ENCODE data around the gene MAGEC2. TPM values are rescaled to one million over a fixed set of nuclear protein-coding genes. Genes with fewer than 3 reads are reported as not detected.

Gene MAGEC2
- total and polyA plus RNA-seq, 7 donors: not detected

DNA sequence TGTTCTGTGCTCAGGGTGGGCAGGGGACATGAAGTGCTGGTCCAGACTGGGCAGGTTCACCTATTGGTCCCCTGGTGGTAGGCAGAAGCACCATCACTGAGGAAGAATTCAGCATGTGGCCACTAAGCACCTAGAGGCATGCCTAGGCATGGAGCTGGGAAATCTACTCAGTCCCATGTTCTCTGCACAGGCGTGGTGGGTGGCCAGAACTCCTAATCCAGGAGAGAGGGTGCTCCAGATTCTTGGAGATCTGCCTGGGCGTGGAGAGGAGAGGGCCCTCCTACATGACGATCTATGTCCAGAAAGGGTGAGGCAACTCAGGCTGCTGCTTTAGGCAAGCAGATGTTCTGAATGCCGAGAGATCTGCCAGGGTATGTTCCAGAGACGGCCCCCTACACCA, 44.6 kb upstream of the MAGEC2 start:
- no peak for DNase-seq
- intact Hi-C loops (cut with DNase I): no loop called here
- TF ChIP-seq, protein P1, sequence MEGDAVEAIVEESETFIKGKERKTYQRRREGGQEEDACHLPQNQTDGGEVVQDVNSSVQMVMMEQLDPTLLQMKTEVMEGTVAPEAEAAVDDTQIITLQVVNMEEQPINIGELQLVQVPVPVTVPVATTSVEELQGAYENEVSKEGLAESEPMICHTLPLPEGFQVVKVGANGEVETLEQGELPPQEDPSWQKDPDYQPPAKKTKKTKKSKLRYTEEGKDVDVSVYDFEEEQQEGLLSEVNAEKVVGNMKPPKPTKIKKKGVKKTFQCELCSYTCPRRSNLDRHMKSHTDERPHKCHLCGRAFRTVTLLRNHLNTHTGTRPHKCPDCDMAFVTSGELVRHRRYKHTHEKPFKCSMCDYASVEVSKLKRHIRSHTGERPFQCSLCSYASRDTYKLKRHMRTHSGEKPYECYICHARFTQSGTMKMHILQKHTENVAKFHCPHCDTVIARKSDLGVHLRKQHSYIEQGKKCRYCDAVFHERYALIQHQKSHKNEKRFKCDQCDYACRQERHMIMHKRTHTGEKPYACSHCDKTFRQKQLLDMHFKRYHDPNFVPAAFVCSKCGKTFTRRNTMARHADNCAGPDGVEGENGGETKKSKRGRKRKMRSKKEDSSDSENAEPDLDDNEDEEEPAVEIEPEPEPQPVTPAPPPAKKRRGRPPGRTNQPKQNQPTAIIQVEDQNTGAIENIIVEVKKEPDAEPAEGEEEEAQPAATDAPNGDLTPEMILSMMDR (IDR thresholded peaks at IDR 0.05): no peak
- TF ChIP-seq POLR2AphosphoS5 (IDR thresholded peaks at IDR 0.05): no peak
- no peak for TF ChIP-seq EP300 (IDR thresholded peaks at IDR 0.05)
- no peak for TF ChIP-seq POLR2A (IDR thresholded peaks at IDR 0.05)
- WGBS, 2 donors: 39 to 78% methylated on average over 5 of the region's 5 CpGs
- Histone ChIP-seq H3K4me3 (no peak overlapping the region), H3K27me3 (no peaks in the 10 kb centered on the region), H3K27ac (no peak overlapping the region), H3K9me3 (no peaks in the 10 kb centered on the region), H3K4me1 (no peaks in the 10 kb centered on the region), H3K36me3 (no peaks in the 10 kb centered on the region)

DNA sequence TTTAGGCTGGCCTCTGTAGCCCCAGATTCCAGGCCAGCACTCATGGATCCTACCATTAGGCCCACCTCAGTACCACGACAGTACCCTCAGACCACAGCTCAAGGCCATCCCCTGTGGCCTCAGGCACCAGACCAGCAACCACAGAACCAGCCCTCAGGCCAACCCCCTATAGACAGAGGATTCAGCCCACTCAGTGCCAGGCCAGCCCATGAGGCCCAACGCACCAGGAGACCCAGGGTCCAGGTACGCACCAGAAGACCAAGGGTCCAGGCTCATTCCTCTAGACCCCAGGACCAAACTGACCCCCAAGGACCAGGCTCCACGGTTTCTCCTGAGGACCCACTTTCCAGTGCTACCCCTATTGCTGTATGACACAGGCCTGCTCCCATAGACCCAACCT, 39.5 kb upstream of the MAGEC2 start:
- no peaks in the 10 kb centered on the region for H3K36me3 ChIP-seq
- H3K4me3 ChIP-seq: no peak overlapping the region
- no peak overlapping the region for H3K27ac ChIP-seq
- H3K9me3 ChIP-seq: no peaks in the 10 kb centered on the region
- intact Hi-C loops (cut with DNase I): no loop called here
- DNase-seq: no peak
- WGBS, 2 donors: 69 to 75% methylated on average over 4 of the region's 4 CpGs
- H3K4me1 ChIP-seq: no peaks in the 10 kb centered on the region
- no peaks in the 10 kb centered on the region for H3K27me3 ChIP-seq
- TF ChIP-seq EP300 (IDR thresholded peaks at IDR 0.05): no peak
- TF ChIP-seq POLR2A (IDR thresholded peaks at IDR 0.05): no peak
- TF ChIP-seq POLR2AphosphoS5 (IDR thresholded peaks at IDR 0.05): no peak
- TF ChIP-seq, protein P1 (IDR thresholded peaks at IDR 0.05): no peak

DNA sequence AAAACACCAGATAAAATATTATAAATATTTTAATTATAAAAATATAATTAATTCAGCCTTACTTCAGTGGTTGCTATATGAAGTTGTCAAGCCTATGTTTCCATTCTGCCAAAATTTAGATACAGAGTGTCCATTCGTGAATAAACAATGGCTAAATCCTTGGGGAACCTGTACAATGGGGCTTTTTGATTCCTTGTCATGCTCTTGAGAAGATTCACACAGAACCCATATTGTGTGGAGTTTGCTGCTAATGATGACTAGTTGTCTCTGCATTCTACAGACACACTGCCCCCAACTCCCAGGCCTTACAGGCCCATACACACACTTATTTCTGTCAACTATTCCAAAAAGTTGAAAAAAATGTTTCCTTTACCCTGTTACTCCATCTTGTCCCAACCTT, 33.4 kb upstream of the MAGEC2 start:
- no peak overlapping the region for H3K4me3 ChIP-seq
- H3K27me3 ChIP-seq: no peaks in the 10 kb centered on the region
- 82 to 93% methylated on average over 1 of the region's 1 CpG for WGBS, 2 donors
- no peaks in the 10 kb centered on the region for H3K4me1 ChIP-seq
- no peak overlapping the region for H3K27ac ChIP-seq
- no peak for DNase-seq
- TF ChIP-seq, protein P1 (IDR thresholded peaks at IDR 0.05): no peak
- no peak for TF ChIP-seq POLR2A (IDR thresholded peaks at IDR 0.05)
- TF ChIP-seq POLR2AphosphoS5 (IDR thresholded peaks at IDR 0.05): no peak
- TF ChIP-seq EP300 (IDR thresholded peaks at IDR 0.05): no peak
- intact Hi-C loops (cut with DNase I): no loop called here
- H3K9me3 ChIP-seq: no peaks in the 10 kb centered on the region
- H3K36me3 ChIP-seq: no peaks in the 10 kb centered on the region

DNA sequence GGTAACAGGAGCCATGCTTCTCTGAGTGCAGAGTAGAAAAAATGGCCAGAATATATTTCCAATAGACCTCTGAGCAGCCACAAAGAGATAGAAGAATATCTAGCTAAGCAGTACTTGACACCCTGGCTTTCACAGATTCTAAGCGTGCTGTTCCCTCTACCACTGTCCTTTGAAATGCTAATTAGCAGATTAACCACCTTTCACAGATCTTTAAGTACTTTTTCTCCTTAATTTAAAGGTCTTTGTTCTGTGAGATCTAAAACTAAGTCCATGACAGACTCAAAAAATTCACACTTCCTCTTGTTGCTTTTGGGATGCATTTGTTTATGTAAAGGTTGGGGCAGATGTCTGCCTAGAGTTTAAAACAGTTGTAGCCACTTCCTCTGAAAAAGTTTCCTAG, 28.3 kb upstream of the MAGEC2 start:
- 57 to 72% methylated on average over 1 of the region's 1 CpG for WGBS, 2 donors
- Histone ChIP-seq H3K4me3 (no peak overlapping the region), H3K27me3 (no peaks in the 10 kb centered on the region), H3K36me3 (no peaks in the 10 kb centered on the region), H3K4me1 (no peaks in the 10 kb centered on the region), H3K9me3 (no peaks in the 10 kb centered on the region), H3K27ac (no peak overlapping the region)
- intact Hi-C loops (cut with DNase I): no loop called here
- no peak for DNase-seq
- TF ChIP-seq, protein P1 (IDR thresholded peaks at IDR 0.05): no peak
- TF ChIP-seq POLR2A (IDR thresholded peaks at IDR 0.05) (no peak), POLR2AphosphoS5 (IDR thresholded peaks at IDR 0.05) (no peak), EP300 (IDR thresholded peaks at IDR 0.05) (no peak)

DNA sequence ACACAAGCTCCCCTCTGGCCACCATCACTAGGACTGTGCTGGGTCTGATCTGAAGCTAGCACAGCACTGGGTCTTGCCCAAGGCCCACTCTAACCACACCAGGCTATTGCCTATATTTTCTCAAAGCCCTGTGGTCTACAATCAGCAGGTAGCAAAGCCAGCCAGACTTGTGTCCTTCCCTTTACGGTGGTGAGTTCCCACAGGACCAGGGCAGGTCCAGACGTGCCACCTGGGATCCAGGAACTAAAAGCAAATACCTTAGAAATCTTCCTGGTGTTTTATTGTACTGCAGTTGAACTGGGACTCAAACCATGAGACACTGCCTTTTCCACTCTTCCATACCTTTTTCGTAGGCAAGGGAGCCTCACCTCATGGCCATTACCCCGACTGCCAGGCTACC, 9.0 kb upstream of the MAGEC2 start:
- no peak overlapping the region for H3K4me3 ChIP-seq
- H3K27ac ChIP-seq: no peak overlapping the region
- H3K4me1 ChIP-seq: no peaks in the 10 kb centered on the region
- WGBS, 2 donors: 76 to 89% methylated on average over 4 of the region's 4 CpGs
- intact Hi-C loops (cut with DNase I): no loop called here
- H3K9me3 ChIP-seq: no peaks in the 10 kb centered on the region
- no peak for DNase-seq
- TF ChIP-seq EP300 (IDR thresholded peaks at IDR 0.05) (no peak), POLR2A (IDR thresholded peaks at IDR 0.05) (no peak), POLR2AphosphoS5 (IDR thresholded peaks at IDR 0.05) (no peak)
- TF ChIP-seq, protein P1 (IDR thresholded peaks at IDR 0.05): no peak
- no peaks in the 10 kb centered on the region for H3K27me3 ChIP-seq
- H3K36me3 ChIP-seq: no peaks in the 10 kb centered on the region
